ENCODE data around the gene TMOD1. TPM values are rescaled to one million over a fixed set of nuclear protein-coding genes. Genes with fewer than 3 reads are reported as not detected.

The TMOD1 gene
- total and polyA plus RNA-seq, 10 of the 15 experiments (the other 5 are each of a cell fraction or from before 2014, with no cell fraction given), result 4.0 to 44.1 (median 15.4) TPM

- ATAC-seq, result no peak
- peaks cover 3% of the 10 kb centered on the region for H3K9me3 ChIP-seq (replicated peaks; ENCODE audit: control insufficient read depth, insufficient read depth, low read length)
- H4K20me1 ChIP-seq (ENCODE audit: control insufficient read depth, insufficient read depth), result no peaks in the 10 kb centered on the region
- SMC1A ChIA-PET (ENCODE audit: uncharacterized antibody, unreplicated experiment), result interaction anchor here (1.2 to 5.2 kb wide), 7 partner anchors 7 to 106 kb away, joined by 3 to 49 read pairs (median 28); partner anchors contain the start of gene TMOD1
- no peak for DNase-seq (ENCODE audit: low read depth, low spot score)
- 61% methylated on average over 4 of the region's 4 CpGs for WGBS (ENCODE audit: insufficient coverage, insufficient replicate concordance, low lambda C conversion rate, missing lambda C conversion rate)
- in situ Hi-C loops (cut with MboI), result loop anchor here (10.0 kb wide), 1 partner anchor 1094 kb away; the partner anchor contains the start of gene ZNF367
- no TSS peak for BruUV-seq (replicated peaks)
- no peak overlapping the region for H2AFZ ChIP-seq (ENCODE audit: control insufficient read depth, low read depth, low read length)
- H3K9ac ChIP-seq (ENCODE audit: control insufficient read depth, insufficient read depth, low read length), result no peak overlapping the region
- no peak overlapping the region for H3K4me3 ChIP-seq
- POLR2A ChIA-PET, result interaction anchor here (1.3 kb wide), 1 partner anchor 125 kb away, joined by 3 read pairs; the partner anchor contains the start of gene NCBP1
- H3K36me3 ChIP-seq (ENCODE audit: control insufficient read depth in 2 of 2, insufficient read depth in 2 of 2, low read length in 1 of 2), result no peaks in the 10 kb centered on the region; a peak in 1 of 4 replicates
- TF ChIP-seq KAT2A (conservative IDR thresholded peaks at IDR 0.05; ENCODE audit: control insufficient read depth, low read depth, low read length), result no peak
- TF ChIP-seq, protein P1, sequence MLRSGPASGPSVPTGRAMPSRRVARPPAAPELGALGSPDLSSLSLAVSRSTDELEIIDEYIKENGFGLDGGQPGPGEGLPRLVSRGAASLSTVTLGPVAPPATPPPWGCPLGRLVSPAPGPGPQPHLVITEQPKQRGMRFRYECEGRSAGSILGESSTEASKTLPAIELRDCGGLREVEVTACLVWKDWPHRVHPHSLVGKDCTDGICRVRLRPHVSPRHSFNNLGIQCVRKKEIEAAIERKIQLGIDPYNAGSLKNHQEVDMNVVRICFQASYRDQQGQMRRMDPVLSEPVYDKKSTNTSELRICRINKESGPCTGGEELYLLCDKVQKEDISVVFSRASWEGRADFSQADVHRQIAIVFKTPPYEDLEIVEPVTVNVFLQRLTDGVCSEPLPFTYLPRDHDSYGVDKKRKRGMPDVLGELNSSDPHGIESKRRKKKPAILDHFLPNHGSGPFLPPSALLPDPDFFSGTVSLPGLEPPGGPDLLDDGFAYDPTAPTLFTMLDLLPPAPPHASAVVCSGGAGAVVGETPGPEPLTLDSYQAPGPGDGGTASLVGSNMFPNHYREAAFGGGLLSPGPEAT (IDR thresholded peaks at IDR 0.05; ENCODE audit: low read depth), result no peak
- no peak for TF ChIP-seq SUPT20H (IDR thresholded peaks at IDR 0.05; ENCODE audit: borderline replicate concordance, control insufficient read depth, low read depth, low read length)
- TF ChIP-seq CHD1 (IDR thresholded peaks at IDR 0.05; ENCODE audit: low read depth, low read length), result no peak
- no peak for TF ChIP-seq SREBF1 (IDR thresholded peaks at IDR 0.05; ENCODE audit: low read length)
- TF ChIP-seq POLR2AphosphoS2 (IDR thresholded peaks at IDR 0.05; ENCODE audit: low read depth, low read length), result no peak
- no peak for TF ChIP-seq HDGF (IDR thresholded peaks at IDR 0.05)
- TF ChIP-seq MEF2B (IDR thresholded peaks at IDR 0.05; ENCODE audit: partially characterized antibody, poor library complexity, severe bottlenecking), result no peak
- TF ChIP-seq, protein P2, sequence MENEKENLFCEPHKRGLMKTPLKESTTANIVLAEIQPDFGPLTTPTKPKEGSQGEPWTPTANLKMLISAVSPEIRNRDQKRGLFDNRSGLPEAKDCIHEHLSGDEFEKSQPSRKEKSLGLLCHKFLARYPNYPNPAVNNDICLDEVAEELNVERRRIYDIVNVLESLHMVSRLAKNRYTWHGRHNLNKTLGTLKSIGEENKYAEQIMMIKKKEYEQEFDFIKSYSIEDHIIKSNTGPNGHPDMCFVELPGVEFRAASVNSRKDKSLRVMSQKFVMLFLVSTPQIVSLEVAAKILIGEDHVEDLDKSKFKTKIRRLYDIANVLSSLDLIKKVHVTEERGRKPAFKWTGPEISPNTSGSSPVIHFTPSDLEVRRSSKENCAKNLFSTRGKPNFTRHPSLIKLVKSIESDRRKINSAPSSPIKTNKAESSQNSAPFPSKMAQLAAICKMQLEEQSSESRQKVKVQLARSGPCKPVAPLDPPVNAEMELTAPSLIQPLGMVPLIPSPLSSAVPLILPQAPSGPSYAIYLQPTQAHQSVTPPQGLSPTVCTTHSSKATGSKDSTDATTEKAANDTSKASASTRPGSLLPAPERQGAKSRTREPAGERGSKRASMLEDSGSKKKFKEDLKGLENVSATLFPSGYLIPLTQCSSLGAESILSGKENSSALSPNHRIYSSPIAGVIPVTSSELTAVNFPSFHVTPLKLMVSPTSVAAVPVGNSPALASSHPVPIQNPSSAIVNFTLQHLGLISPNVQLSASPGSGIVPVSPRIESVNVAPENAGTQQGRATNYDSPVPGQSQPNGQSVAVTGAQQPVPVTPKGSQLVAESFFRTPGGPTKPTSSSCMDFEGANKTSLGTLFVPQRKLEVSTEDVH (IDR thresholded peaks at IDR 0.05; ENCODE audit: low read depth, partially characterized antibody), result no peak
- TF ChIP-seq KDM1A (IDR thresholded peaks at IDR 0.05; ENCODE audit: borderline replicate concordance), result no peak
- TF ChIP-seq PAX5 (IDR thresholded peaks at IDR 0.05; ENCODE audit: borderline replicate concordance, low read depth, low read length), result no peak
- no peak for TF ChIP-seq MYB (IDR thresholded peaks at IDR 0.05; ENCODE audit: borderline replicate concordance, low read depth, low read length)
- no peak for TF ChIP-seq IRF4 (IDR thresholded peaks at IDR 0.05; ENCODE audit: low read depth, low read length)
- no peak for TF ChIP-seq CBFB (IDR thresholded peaks at IDR 0.05; ENCODE audit: low read depth)
- TF ChIP-seq RELA (IDR thresholded peaks at IDR 0.05; ENCODE audit: borderline replicate concordance, partially characterized antibody), result no peak
- peaks cover 44% of the 10 kb centered on the region for H3K4me1 ChIP-seq (ENCODE audit: control insufficient read depth, insufficient read depth, low read length)
- no peak for FAIRE-seq
- RAD21 ChIA-PET (ENCODE audit: unreplicated experiment), result interaction anchor here (0.7 to 3.6 kb wide), 5 partner anchors 7 to 125 kb away, joined by 4 to 75 read pairs (median 19); partner anchors contain the start of genes NCBP1, TMOD1 and TSTD2
- intact Hi-C loops (cut with micrococcal nuclease; ENCODE audit: unreplicated experiment), result loop anchor here (10.0 kb wide), 1 partner anchor 86 kb away; no protein-coding TSS in a partner anchor
- H3K4me2 ChIP-seq (ENCODE audit: control insufficient read depth, insufficient read depth), result peak overlapping the region; percentile 41; the same call in 1 of the 2 replicates
- CTCF ChIA-PET, result interaction anchor here (0.6 to 3.9 kb wide), 5 partner anchors 10 to 107 kb away, joined by 3 to 41 read pairs (median 23); no protein-coding TSS in a partner anchor
- H3K27me3 ChIP-seq (replicated peaks in 1 of 2; ENCODE audit: control insufficient read depth in 2 of 2, insufficient read depth in 2 of 2, low read length in 1 of 2), result no peaks in the 10 kb centered on the region
- peaks cover 70% of the 10 kb centered on the region for H3K79me2 ChIP-seq (ENCODE audit: control insufficient read depth, insufficient read depth, low read length)
- peak overlapping the region; percentile 20; the same call in 1 of the 2 replicates for H3K27ac ChIP-seq (ENCODE audit: control insufficient read depth, insufficient read depth)
Observed at GRCh38 chr9:97508852-97509251, 7.4 kb downstream of the TMOD1 start.
